ENCODE measurements around the gene OGFR.
A peak's percentile ranks its signal among the peaks of the same experiment; 100 is the strongest.

OGFR gene

GRCh38 chr20:62804627-62805154 is at the start of gene OGFR:
OGFR (plus strand) TSS chr20:62804835; CDS start chr20:62804860, 25 bp downstream.
- DNase-seq: no peak

GRCh38 chr20:62754991-62755356 is 49.7 kb upstream of the OGFR start:
- no peak for DNase-seq

- peak; percentile 25 for DNase-seq
Observed at GRCh38 chr20:62755817-62756724, 48.6 kb upstream of the OGFR start.

- no peak for DNase-seq
Observed at GRCh38 chr20:62758226-62758912, 46.3 kb upstream of the OGFR start.

GRCh38 chr20:62759981-62760431 is 44.6 kb upstream of the OGFR start:
- DNase-seq: no peak

GRCh38 chr20:62760471-62760855 is 44.2 kb upstream of the OGFR start:
- no peak for DNase-seq

- no peak for DNase-seq
Observed at GRCh38 chr20:62760856-62761758, 43.5 kb upstream of the OGFR start.

GRCh38 chr20:62761759-62762131 is 42.9 kb upstream of the OGFR start:
- no peak for DNase-seq

- no peak for DNase-seq
Observed at GRCh38 chr20:62762376-62762775, 42.3 kb upstream of the OGFR start.

- DNase-seq: no peak
Observed at GRCh38 chr20:62762801-62763368, 41.8 kb upstream of the OGFR start.

- DNase-seq: no peak
Observed at GRCh38 chr20:62763404-62763803, 41.2 kb upstream of the OGFR start.

GRCh38 chr20:62764156-62764935 is 40.3 kb upstream of the OGFR start:
- DNase-seq: no peak

- no peak for DNase-seq
Observed at GRCh38 chr20:62765021-62765420, 39.6 kb upstream of the OGFR start.

- DNase-seq: no peak
Observed at GRCh38 chr20:62765432-62766070, 39.1 kb upstream of the OGFR start.

GRCh38 chr20:62766071-62766450 is 38.6 kb upstream of the OGFR start:
- DNase-seq: no peak

GRCh38 chr20:62766716-62767115 is 37.9 kb upstream of the OGFR start:
- DNase-seq: no peak

- no peak for DNase-seq
Observed at GRCh38 chr20:62768234-62768546, 36.4 kb upstream of the OGFR start.

GRCh38 chr20:62768551-62769287 is 35.9 kb upstream of the OGFR start:
- no peak for DNase-seq

GRCh38 chr20:62769346-62770071 is 35.1 kb upstream of the OGFR start:
- no peak for DNase-seq
